Vagina (tissue), 2 donors: ENCODE measurements around the gene LTBP3.

Experiments used
- CTCF ChIP-seq, 3 experiments: fragments of 450-650 bp in 2 of 3; fragments of 200-600 bp in 1 of 3; sonication (generic) in 1 of 3; IDR thresholded peaks; one replicate each; pipeline ENCODE4 v1.5.1; 2017 to 2019; ENCODE audit warnings: antibody characterized with exemption in 3 of 3, mild to moderate bottlenecking in 2 of 3, moderate library complexity in 2 of 3
- POLR2A ChIP-seq, 2 donors: fragments of 450-650 bp; IDR thresholded peaks; one replicate each; pipeline ENCODE4 v1.6.1; 2017; ENCODE audit warnings: antibody characterized with exemption in 2 of 2, mild to moderate bottlenecking in 2 of 2, moderate library complexity in 2 of 2
- POLR2AphosphoS5 ChIP-seq, 2 donors: sonication (generic); formaldehyde crosslinking; IDR thresholded peaks; one replicate each; pipeline ENCODE4 v1.9.0; 2017; ENCODE audit warnings: antibody characterized with exemption in 2 of 2, mild to moderate bottlenecking in 2 of 2, low read depth in 1 of 2; ENCODE audit not compliant: insufficient read depth in 1 of 2

GRCh38 chr11:65560555-65561418, 2.6 kb upstream of the LTBP3 start:
- TF ChIP-seq CTCF (IDR thresholded peaks at IDR 0.05) (no peak), POLR2AphosphoS5 (IDR thresholded peaks at IDR 0.05; ENCODE audit: insufficient read depth in 1 of 2, low read depth in 1 of 2) (no peak), POLR2A (IDR thresholded peaks at IDR 0.05) (no peak)
